ENCODE data around the gene UQCC3. TPM values are rescaled to one million over a fixed set of nuclear protein-coding genes. Genes with fewer than 3 reads are reported as not detected.

Gene UQCC3
- total RNA-seq, 4 donors from 2014 or later = 5.7 to 10.6 (median 8.1) TPM

DNA sequence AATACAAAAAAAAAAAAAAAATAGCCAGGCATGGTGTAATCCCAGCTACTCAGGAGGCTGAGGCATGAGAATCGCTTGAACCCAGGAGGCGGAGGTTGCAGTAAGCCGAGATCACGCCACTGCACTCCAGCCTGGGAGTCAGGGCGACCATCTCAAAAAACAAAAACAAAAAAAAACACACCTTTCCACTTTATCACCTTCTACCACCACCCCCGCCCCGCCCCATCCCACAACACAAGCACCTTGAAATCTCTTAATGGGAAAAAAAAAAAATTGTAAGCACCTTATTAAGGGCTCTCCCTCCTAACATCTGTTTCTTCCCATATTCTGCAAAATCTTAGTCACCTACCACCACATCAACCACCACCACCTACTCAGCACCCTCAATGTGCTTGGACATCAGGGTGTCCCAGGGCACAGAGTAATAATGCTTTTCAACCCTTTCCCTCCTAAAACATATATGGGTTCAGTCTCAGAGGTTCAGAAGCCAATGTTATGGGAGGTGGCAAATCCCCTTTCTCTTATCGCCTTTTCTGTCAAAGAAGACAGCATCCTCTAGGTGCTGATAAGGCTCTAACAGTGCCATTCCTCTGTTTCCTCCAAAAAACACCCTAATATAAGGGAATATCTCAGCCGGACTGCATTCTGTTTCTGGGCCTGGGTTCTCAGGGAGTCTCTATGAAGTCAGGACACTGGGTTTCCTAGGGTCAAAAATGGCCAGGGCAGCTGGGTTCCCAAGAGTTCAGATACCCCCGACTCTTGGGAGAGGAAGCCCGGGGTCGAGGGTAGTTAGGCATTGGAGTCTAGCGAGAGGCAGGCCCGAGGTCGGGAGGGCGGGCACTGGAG lies 19.1 kb upstream of the UQCC3 start:
- intact Hi-C loops (cut with DNase I) = no loop called here
- WGBS, 2 donors = 46 to 66% methylated on average over 9 to 12 of the region's 16 CpGs
- H3K4me1 ChIP-seq = peaks cover 6 to 11% of the 10 kb centered on the region in 2 donors
- TF ChIP-seq, protein P1, sequence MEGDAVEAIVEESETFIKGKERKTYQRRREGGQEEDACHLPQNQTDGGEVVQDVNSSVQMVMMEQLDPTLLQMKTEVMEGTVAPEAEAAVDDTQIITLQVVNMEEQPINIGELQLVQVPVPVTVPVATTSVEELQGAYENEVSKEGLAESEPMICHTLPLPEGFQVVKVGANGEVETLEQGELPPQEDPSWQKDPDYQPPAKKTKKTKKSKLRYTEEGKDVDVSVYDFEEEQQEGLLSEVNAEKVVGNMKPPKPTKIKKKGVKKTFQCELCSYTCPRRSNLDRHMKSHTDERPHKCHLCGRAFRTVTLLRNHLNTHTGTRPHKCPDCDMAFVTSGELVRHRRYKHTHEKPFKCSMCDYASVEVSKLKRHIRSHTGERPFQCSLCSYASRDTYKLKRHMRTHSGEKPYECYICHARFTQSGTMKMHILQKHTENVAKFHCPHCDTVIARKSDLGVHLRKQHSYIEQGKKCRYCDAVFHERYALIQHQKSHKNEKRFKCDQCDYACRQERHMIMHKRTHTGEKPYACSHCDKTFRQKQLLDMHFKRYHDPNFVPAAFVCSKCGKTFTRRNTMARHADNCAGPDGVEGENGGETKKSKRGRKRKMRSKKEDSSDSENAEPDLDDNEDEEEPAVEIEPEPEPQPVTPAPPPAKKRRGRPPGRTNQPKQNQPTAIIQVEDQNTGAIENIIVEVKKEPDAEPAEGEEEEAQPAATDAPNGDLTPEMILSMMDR (IDR thresholded peaks at IDR 0.05) = no peak
- TF ChIP-seq POLR2A (IDR thresholded peaks at IDR 0.05) = no peak
- no peaks in the 10 kb centered on the region for H3K27me3 ChIP-seq
- H3K36me3 ChIP-seq = peaks cover 0 to 16% of the 10 kb centered on the region in 2 donors
- H3K27ac ChIP-seq = peak overlapping the region; percentile 69 to 77 (median 76)
- H3K9me3 ChIP-seq = no peaks in the 10 kb centered on the region
- DNase-seq = no peak
- peak overlapping the region; percentile 46 to 61 (median 60) for H3K4me3 ChIP-seq (replicated peaks in 1 of 3)

GRCh38 chr11:62654297-62654696 lies 17.2 kb upstream of the UQCC3 start:
- DNase-seq = no peak
- intact Hi-C loops (cut with DNase I) = no loop called here
- Histone ChIP-seq H3K27me3 (no peaks in the 10 kb centered on the region), H3K27ac (no peak overlapping the region), H3K9me3 (no peaks in the 10 kb centered on the region), H3K4me3 (replicated peaks in 1 of 3) (no peak overlapping the region), H3K36me3 (peaks cover 0 to 6% of the 10 kb centered on the region in 2 donors), H3K4me1 (peaks cover 6 to 11% of the 10 kb centered on the region in 2 donors)
- 79 to 84% methylated on average over 11 of the region's 11 CpGs for WGBS, 2 donors
- TF ChIP-seq, protein P1 (IDR thresholded peaks at IDR 0.05) = no peak
- TF ChIP-seq POLR2A (IDR thresholded peaks at IDR 0.05) = no peak

DNA sequence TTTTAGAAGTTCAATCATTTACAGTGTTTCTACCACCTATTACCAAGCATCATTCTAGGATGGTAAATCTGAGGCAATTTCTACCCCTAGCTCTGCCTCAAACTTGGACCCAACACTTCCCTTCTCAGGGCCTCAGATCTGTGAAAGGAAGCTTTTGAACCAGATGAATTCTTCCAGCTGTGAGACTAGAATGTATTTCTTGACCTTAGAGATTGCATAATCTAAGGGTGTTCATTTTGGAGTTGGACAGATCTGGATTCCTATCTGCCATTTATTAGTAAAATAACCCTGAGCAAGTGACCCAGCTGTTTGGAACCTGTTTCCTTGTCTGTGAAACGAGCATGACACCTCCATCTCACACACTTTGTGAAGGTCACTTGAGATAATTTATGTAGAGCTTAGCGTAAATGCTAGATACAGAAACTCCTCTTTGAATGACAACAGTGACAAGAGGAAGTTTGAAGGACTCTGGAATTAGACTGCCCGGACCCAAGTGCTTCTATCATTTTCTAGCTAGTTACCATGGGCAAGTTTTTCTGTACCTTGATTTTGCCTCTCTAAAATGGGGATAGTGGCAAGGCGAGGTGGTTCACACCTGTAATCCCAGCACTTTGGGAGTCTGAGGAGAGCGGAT lies 14.6 kb upstream of the UQCC3 start:
- Histone ChIP-seq H3K9me3 (no peaks in the 10 kb centered on the region), H3K27me3 (no peaks in the 10 kb centered on the region), H3K4me3 (replicated peaks in 1 of 3) (no peak overlapping the region), H3K27ac (no peak overlapping the region), H3K36me3 (no peaks in the 10 kb centered on the region), H3K4me1 (peaks cover 6% of the 10 kb centered on the region in 2 donors)
- intact Hi-C loops (cut with DNase I) = no loop called here
- 52 to 65% methylated on average over 5 of the region's 5 CpGs for WGBS, 2 donors
- TF ChIP-seq, protein P1 (IDR thresholded peaks at IDR 0.05) = no peak
- TF ChIP-seq POLR2A (IDR thresholded peaks at IDR 0.05) = no peak
- DNase-seq = no peak

DNA sequence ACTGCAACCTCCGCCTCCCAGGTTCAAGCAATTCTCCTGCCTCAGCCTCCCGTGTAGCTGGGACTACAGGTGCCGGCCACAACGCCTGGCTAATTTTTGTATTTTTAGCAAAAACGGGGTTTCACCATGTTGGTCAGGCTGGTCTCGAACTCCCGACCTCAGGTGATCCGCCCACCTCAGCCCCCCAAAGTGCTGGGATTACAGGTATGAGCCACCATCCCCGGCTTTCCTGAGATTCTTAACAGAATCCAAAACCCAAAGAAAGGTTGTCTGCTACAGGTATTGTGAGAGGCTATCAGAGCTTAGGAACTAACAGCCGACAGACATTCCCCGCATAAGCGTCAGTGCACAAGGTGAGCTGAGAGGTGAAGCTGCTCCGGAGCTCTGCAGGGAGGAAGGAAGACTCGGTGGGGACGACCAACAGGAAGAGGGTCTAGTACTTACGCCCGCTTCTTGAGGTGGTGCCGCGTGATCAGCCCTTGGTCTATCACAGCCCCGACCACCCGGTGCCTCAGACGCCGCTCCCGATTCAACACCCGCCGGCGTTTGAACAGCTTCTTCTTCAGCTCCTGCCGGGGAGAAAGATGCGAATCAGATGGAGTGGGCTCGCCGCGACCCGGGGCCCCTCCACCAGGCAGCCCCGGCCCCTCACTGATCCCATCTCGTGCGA lies 6.9 kb upstream of the UQCC3 start:
- no peaks in the 10 kb centered on the region for H3K9me3 ChIP-seq
- TF ChIP-seq POLR2A (IDR thresholded peaks at IDR 0.05) = no peak
- TF ChIP-seq, protein P1 (IDR thresholded peaks at IDR 0.05) = no peak
- DNase-seq = peak; percentile 61 to 64

More for the DNA sequence above, 6.9 kb upstream of the UQCC3 start:
- peak overlapping the region; percentile 63 to 93 (median 82) for H3K4me3 ChIP-seq (replicated peaks in 1 of 3)
- H3K4me1 ChIP-seq = peaks cover 10 to 16% of the 10 kb centered on the region in 2 donors
- H3K27ac ChIP-seq = peak overlapping the region; percentile 63 to 79 (median 77)
- no peaks in the 10 kb centered on the region for H3K27me3 ChIP-seq
- H3K36me3 ChIP-seq = no peaks in the 10 kb centered on the region
- intact Hi-C loops (cut with DNase I) = no loop called here
- WGBS, 2 donors = 3 to 7% methylated on average over 14 to 27 of the region's 36 CpGs
